ENCODE measurements around the gene TBL1X. TPM values are rescaled to one million over a fixed set of nuclear protein-coding genes. Genes with fewer than 3 reads are reported as not detected.
A peak's percentile ranks its signal among the peaks of the same experiment; 100 is the strongest.

Gene TBL1X
- total RNA-seq, 2 experiments from 2014 or later = 16.1 to 35.7 TPM

DNA sequence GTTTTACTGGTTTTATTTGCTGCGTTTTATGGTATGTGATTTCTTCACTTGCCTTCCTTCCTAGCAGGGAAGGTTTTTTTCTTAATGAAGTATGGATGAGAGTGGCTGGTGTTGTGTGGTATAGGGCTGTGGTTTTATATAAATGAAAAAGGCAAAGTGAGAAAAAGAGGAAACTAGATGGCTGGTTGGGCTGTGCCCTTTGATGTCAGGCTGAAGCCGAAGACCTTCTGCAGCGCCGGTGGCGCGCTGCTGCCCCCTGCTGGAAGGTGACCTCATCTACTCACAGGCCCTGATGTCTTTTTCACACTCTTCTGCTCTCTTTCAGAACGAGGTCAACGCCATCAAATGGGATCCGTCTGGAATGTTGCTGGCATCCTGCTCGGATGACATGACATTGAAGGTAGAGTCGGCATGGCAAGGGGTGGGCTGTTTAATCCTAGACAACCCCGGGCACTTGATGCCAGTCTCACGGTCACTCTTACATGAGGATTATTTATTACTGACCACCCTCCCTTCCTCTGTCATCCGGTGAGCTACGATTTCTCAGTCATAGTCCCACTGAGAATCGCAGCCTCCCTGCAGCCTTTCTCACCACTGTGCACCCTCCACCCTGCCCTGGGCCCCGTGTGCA, 244.2 kb downstream of the TBL1X start:
- Histone ChIP-seq H3K9me2 (ENCODE audit: insufficient read depth, low read length) (no peaks in the 10 kb centered on the region), H3K36me3 (ENCODE audit: insufficient read depth, low read length) (peaks cover 3% of the 10 kb centered on the region), H2AFZ (ENCODE audit: low read length) (no peak overlapping the region), H3K4me2 (ENCODE audit: low read length) (0 out of 2 replicates have a peak overlapping the region, but pooled peaks have one; percentile 26), H3K9me3 (ENCODE audit: low read length) (no peaks in the 10 kb centered on the region), H4K20me1 (ENCODE audit: insufficient read depth, low read length) (no peaks in the 10 kb centered on the region), H3K4me3 (ENCODE audit: low read depth, low read length, poor library complexity, severe bottlenecking) (no peak overlapping the region), H3K4me1 (ENCODE audit: insufficient read depth, low read length, poor library complexity, severe bottlenecking) (peaks cover 4% of the 10 kb centered on the region), H3K79me2 (ENCODE audit: insufficient read depth, low read depth, low read length) (no peaks in the 10 kb centered on the region), H3K27ac (ENCODE audit: low read depth, low read length, poor library complexity, severe bottlenecking) (no peak overlapping the region)
- BruUV-seq (replicated peaks) = no TSS peak
- DNase-seq (ENCODE audit: low spot score) = peak; percentile 81
- no peak for TF ChIP-seq EZH2phosphoT487 (IDR thresholded peaks at IDR 0.05; ENCODE audit: borderline replicate concordance, low read depth, low read length)
- TF ChIP-seq, protein P1, sequence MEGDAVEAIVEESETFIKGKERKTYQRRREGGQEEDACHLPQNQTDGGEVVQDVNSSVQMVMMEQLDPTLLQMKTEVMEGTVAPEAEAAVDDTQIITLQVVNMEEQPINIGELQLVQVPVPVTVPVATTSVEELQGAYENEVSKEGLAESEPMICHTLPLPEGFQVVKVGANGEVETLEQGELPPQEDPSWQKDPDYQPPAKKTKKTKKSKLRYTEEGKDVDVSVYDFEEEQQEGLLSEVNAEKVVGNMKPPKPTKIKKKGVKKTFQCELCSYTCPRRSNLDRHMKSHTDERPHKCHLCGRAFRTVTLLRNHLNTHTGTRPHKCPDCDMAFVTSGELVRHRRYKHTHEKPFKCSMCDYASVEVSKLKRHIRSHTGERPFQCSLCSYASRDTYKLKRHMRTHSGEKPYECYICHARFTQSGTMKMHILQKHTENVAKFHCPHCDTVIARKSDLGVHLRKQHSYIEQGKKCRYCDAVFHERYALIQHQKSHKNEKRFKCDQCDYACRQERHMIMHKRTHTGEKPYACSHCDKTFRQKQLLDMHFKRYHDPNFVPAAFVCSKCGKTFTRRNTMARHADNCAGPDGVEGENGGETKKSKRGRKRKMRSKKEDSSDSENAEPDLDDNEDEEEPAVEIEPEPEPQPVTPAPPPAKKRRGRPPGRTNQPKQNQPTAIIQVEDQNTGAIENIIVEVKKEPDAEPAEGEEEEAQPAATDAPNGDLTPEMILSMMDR (conservative IDR thresholded peaks at IDR 0.05; ENCODE audit: low read length) = peak; percentile 82
- intact Hi-C loops (cut with micrococcal nuclease; ENCODE audit: unreplicated experiment) = loop anchor here (2.0 to 5.0 kb wide), 3 partner anchors 247 to 892 kb away; no protein-coding TSS in a partner anchor
- CTCF ChIA-PET (ENCODE audit: unreplicated experiment) = interaction anchor here (0.6 kb wide), 1 partner anchor 499 kb away, joined by 3 read pairs; no protein-coding TSS in a partner anchor
- POLR2A ChIA-PET = no interaction called here

DNA sequence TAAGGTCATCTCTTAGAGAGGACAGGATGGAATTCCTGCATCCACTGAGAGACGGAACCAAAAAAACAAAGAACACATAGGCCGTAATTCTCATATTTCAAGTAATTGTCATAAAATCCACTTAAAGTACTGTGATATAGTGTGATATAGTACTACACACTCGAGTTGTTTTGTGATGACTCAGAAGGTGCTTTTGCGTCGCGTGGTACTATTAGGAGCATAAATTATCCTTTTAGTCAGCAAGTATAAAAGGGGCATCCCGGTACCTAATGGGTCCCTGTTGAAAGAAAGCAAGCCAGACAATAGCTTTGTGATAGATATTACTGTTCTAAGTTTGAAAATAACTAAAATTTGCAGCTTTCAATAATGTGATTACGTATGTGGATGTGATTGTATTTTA, 245.5 kb downstream of the TBL1X start:
- ChIA-PET POLR2A (interaction anchor here (0.8 kb wide), 1 partner anchor 10 kb away, joined by 4 read pairs; no protein-coding TSS in a partner anchor), CTCF (ENCODE audit: unreplicated experiment) (no interaction called here)
- no peaks in the 10 kb centered on the region for H4K20me1 ChIP-seq (ENCODE audit: insufficient read depth, low read length)
- H3K4me1 ChIP-seq (ENCODE audit: insufficient read depth, low read length, poor library complexity, severe bottlenecking) = peaks cover 4% of the 10 kb centered on the region
- H2AFZ ChIP-seq (ENCODE audit: low read length) = no peak overlapping the region
- TF ChIP-seq, protein P1 (conservative IDR thresholded peaks at IDR 0.05; ENCODE audit: low read length) = no peak
- no peak for TF ChIP-seq EZH2phosphoT487 (IDR thresholded peaks at IDR 0.05; ENCODE audit: borderline replicate concordance, low read depth, low read length)
- no peaks in the 10 kb centered on the region for H3K9me2 ChIP-seq (ENCODE audit: insufficient read depth, low read length)
- no peaks in the 10 kb centered on the region for H3K79me2 ChIP-seq (ENCODE audit: insufficient read depth, low read depth, low read length)
- intact Hi-C loops (cut with micrococcal nuclease; ENCODE audit: unreplicated experiment) = no loop called here
- H3K9me3 ChIP-seq (ENCODE audit: low read length) = no peaks in the 10 kb centered on the region
- no peak for DNase-seq (ENCODE audit: low spot score)
- H3K4me3 ChIP-seq (ENCODE audit: low read depth, low read length, poor library complexity, severe bottlenecking) = no peak overlapping the region
- no peak overlapping the region for H3K27ac ChIP-seq (ENCODE audit: low read depth, low read length, poor library complexity, severe bottlenecking)
- no TSS peak for BruUV-seq (replicated peaks)
- no peak overlapping the region for H3K4me2 ChIP-seq (ENCODE audit: low read length)
- peaks cover 3% of the 10 kb centered on the region for H3K36me3 ChIP-seq (ENCODE audit: insufficient read depth, low read length)

GRCh38 chrX:9717376-9717775, 252.5 kb downstream of the TBL1X start:
- TF ChIP-seq EZH2phosphoT487 (IDR thresholded peaks at IDR 0.05; ENCODE audit: borderline replicate concordance, low read depth, low read length) = no peak
- TF ChIP-seq, protein P1 (conservative IDR thresholded peaks at IDR 0.05; ENCODE audit: low read length) = no peak
- intact Hi-C loops (cut with micrococcal nuclease; ENCODE audit: unreplicated experiment) = no loop called here
- DNase-seq (ENCODE audit: low spot score) = no peak
- Histone ChIP-seq H3K9me3 (ENCODE audit: low read length) (no peaks in the 10 kb centered on the region), H3K4me2 (ENCODE audit: low read length) (no peak overlapping the region), H2AFZ (ENCODE audit: low read length) (no peak overlapping the region), H3K9me2 (ENCODE audit: insufficient read depth, low read length) (no peaks in the 10 kb centered on the region), H3K4me3 (ENCODE audit: low read depth, low read length, poor library complexity, severe bottlenecking) (no peak overlapping the region), H3K79me2 (ENCODE audit: insufficient read depth, low read depth, low read length) (no peaks in the 10 kb centered on the region), H3K36me3 (ENCODE audit: insufficient read depth, low read length) (peaks cover 3% of the 10 kb centered on the region; the same call in 1 of the 2 replicates), H4K20me1 (ENCODE audit: insufficient read depth, low read length) (no peaks in the 10 kb centered on the region), H3K4me1 (ENCODE audit: insufficient read depth, low read length, poor library complexity, severe bottlenecking) (no peaks in the 10 kb centered on the region), H3K27ac (ENCODE audit: low read depth, low read length, poor library complexity, severe bottlenecking) (no peak overlapping the region)
- no TSS peak for BruUV-seq (replicated peaks)
- CTCF ChIA-PET (ENCODE audit: unreplicated experiment) = no interaction called here
- POLR2A ChIA-PET = no interaction called here

Data from OCI-LY7 (cell line).